Trophoblast cell (in vitro differentiated cells and primary cell): ENCODE results near the gene SHKBP1.
A peak's percentile ranks its signal among the peaks of the same experiment; 100 is the strongest.

Experiments
- DNase-seq, 2 donors: peaks; one replicate each; pipeline ENCODE4 v3.0.0-alpha.2; 2016
- H2AFZ ChIP-seq: 2 replicates; pipeline ENCODE4 v1.6.1; 2013; ENCODE audit warnings: low read length, moderate library complexity, mild to moderate bottlenecking; ENCODE audit not compliant: insufficient read depth, poor library complexity
- H2AK5ac ChIP-seq: 2 replicates; pipeline ENCODE4 v1.6.1; 2013; ENCODE audit warnings: mild to moderate bottlenecking, low read length
- H2BK120ac ChIP-seq: 2 replicates; pipeline ENCODE4 v1.6.1; 2013; ENCODE audit warnings: low read length, mild to moderate bottlenecking, moderate library complexity; ENCODE audit not compliant: insufficient read depth, poor library complexity
- H2BK12ac ChIP-seq: 2 replicates; pipeline ENCODE4 v1.6.1; 2013; ENCODE audit warnings: mild to moderate bottlenecking, low read length, moderate library complexity
- H2BK5ac ChIP-seq: 2 replicates; pipeline ENCODE4 v1.6.1; 2013; ENCODE audit warnings: low read length, low read depth, moderate library complexity, mild to moderate bottlenecking; ENCODE audit not compliant: poor library complexity
- H3K14ac ChIP-seq: 2 replicates; pipeline ENCODE4 v1.6.1; 2013; ENCODE audit warnings: mild to moderate bottlenecking, low read length
- H3K18ac ChIP-seq: 2 replicates; pipeline ENCODE4 v1.6.1; 2013; ENCODE audit warnings: mild to moderate bottlenecking, low read length
- H3K23ac ChIP-seq: 2 replicates; pipeline ENCODE4 v1.6.1; 2013; ENCODE audit warnings: low read length
- H3K27ac ChIP-seq: 2 replicates; pipeline ENCODE4 v1.5.1; 2013; ENCODE audit warnings: low read depth, mild to moderate bottlenecking, inconsistent platforms, low read length, moderate library complexity
- H3K27me3 ChIP-seq: 2 replicates; pipeline ENCODE4 v1.6.1; 2013; ENCODE audit warnings: inconsistent platforms, mild to moderate bottlenecking, low read length, moderate library complexity; ENCODE audit not compliant: insufficient read depth
- H3K36me3 ChIP-seq, 2 experiments: 1 replicate in 1 of 2; 2 replicates in 1 of 2; pipeline ENCODE4 v1.6.1; 2013; ENCODE audit warnings: low read length in 2 of 2, mild to moderate bottlenecking in 2 of 2, moderate library complexity in 1 of 2; ENCODE audit not compliant: insufficient read depth in 2 of 2, control insufficient read depth in 1 of 2
- H3K4ac ChIP-seq: 2 replicates; pipeline ENCODE4 v1.6.1; 2013; ENCODE audit warnings: low read depth, mild to moderate bottlenecking, low read length, moderate library complexity
- H3K4me1 ChIP-seq, 2 experiments: 1 replicate in 1 of 2; 2 replicates in 1 of 2; pipeline ENCODE4 v1.6.1; 2013; ENCODE audit warnings: low read length in 2 of 2, mild to moderate bottlenecking in 2 of 2, moderate library complexity in 1 of 2; ENCODE audit not compliant: insufficient read depth in 2 of 2, control insufficient read depth in 1 of 2
- H3K4me2 ChIP-seq: 2 replicates; pipeline ENCODE4 v1.6.1; 2013; ENCODE audit warnings: inconsistent platforms, mild to moderate bottlenecking, low read length, moderate library complexity
- H3K4me3 ChIP-seq: 2 replicates; pipeline ENCODE4 v1.5.1; 2013; ENCODE audit warnings: mild to moderate bottlenecking, low read depth, low read length, inconsistent platforms
- H3K79me1 ChIP-seq: one replicate; pipeline ENCODE4 v1.6.1; 2013; ENCODE audit warnings: low read length
- H3K79me2 ChIP-seq: 2 replicates; pipeline ENCODE4 v1.6.1; 2013; ENCODE audit warnings: low read length, mild to moderate bottlenecking; ENCODE audit not compliant: control insufficient read depth, insufficient read depth, poor library complexity
- H3K9ac ChIP-seq: 2 replicates; pipeline ENCODE4 v1.6.1; 2013; ENCODE audit warnings: mild to moderate bottlenecking, low read length
- H3K9me3 ChIP-seq: 2 replicates; pipeline ENCODE4 v1.6.1; 2013; ENCODE audit warnings: low read depth, mild to moderate bottlenecking, control low read depth, inconsistent platforms, low read length; ENCODE audit not compliant: insufficient read depth
- H4K12ac ChIP-seq: 2 replicates; pipeline ENCODE4 v1.6.1; 2013; ENCODE audit warnings: low read depth, mild to moderate bottlenecking, low read length, moderate library complexity
- H4K8ac ChIP-seq: 2 replicates; pipeline ENCODE4 v1.6.1; 2013; ENCODE audit warnings: low read depth, mild to moderate bottlenecking, low read length, moderate library complexity
- H4K91ac ChIP-seq: one replicate; pipeline ENCODE4 v1.6.1; 2013; ENCODE audit warnings: low read depth, mild to moderate bottlenecking, low read length, moderate library complexity
- WGBS: extraction: QIAGEN DNeasy Blood & Tissue Kit; methylation state at CpG from one replicate; pipeline ENCODE4 v1.1.7; 2013; ENCODE audit warnings: missing lambda C conversion rate; ENCODE audit not compliant: insufficient read length, insufficient coverage; ENCODE audit errors: extremely low coverage; 5-methylcytosine and 5-hydroxymethylcytosine counted together

SHKBP1 gene

GRCh38 chr19:40600570-40601133, 24.0 kb downstream of the SHKBP1 start:
- Histone ChIP-seq H2BK5ac (no peak overlapping the region), H4K91ac (no peak overlapping the region), H2BK12ac (no peak overlapping the region), H3K36me3 (no peaks in the 10 kb centered on the region), H3K27ac (no peak overlapping the region), H4K8ac (no peak overlapping the region), H3K18ac (no peak overlapping the region), H4K12ac (no peak overlapping the region), H2AFZ (no peak overlapping the region), H3K23ac (no peak overlapping the region), H2AK5ac (no peak overlapping the region), H3K79me1 (peaks cover 22% of the 10 kb centered on the region), H3K14ac (no peak overlapping the region), H3K4me3 (no peak overlapping the region), H3K27me3 (peaks cover 42% of the 10 kb centered on the region), H3K9ac (peak overlapping the region; percentile 22), H3K4me1 (peaks cover 30 to 32% of the 10 kb centered on the region in 2 experiments), H2BK120ac (no peak overlapping the region), H3K4me2 (no peak overlapping the region), H3K79me2 (no peaks in the 10 kb centered on the region), H3K4ac (no peak overlapping the region), H3K9me3 (peaks cover 6% of the 10 kb centered on the region)
- no peak for DNase-seq
- WGBS = no CpG with 5 or more reads among the region's 13 CpGs

- no peak within 1 kb of the TSS for H2BK120ac ChIP-seq
- no peak within 1 kb of the TSS for H2BK5ac ChIP-seq
- peaks cover 24% of the 10 kb centered on the region for H3K79me1 ChIP-seq
- H3K4me3 ChIP-seq = peak within 1 kb of the TSS; percentile 66
- H3K4ac ChIP-seq = no peak within 1 kb of the TSS
- no CpG with 5 or more reads among the region's 82 CpGs for WGBS
- H4K8ac ChIP-seq = no peak within 1 kb of the TSS
- H4K91ac ChIP-seq = no peak within 1 kb of the TSS
- no peak within 1 kb of the TSS for H3K23ac ChIP-seq
- peaks cover 33 to 36% of the 10 kb centered on the region in 2 experiments for H3K4me1 ChIP-seq
- H3K9ac ChIP-seq = peak within 1 kb of the TSS; percentile 22
- no peaks in the 10 kb centered on the region for H3K36me3 ChIP-seq
- no peak within 1 kb of the TSS for H2BK12ac ChIP-seq
- no peak within 1 kb of the TSS for H3K27ac ChIP-seq
- H3K4me2 ChIP-seq = peak within 1 kb of the TSS; percentile 64
- no peak within 1 kb of the TSS for H2AK5ac ChIP-seq
- peak in 1 of 2 donors; percentile 50 for DNase-seq
- H2AFZ ChIP-seq = no peak within 1 kb of the TSS
- H3K27me3 ChIP-seq = peaks cover 40% of the 10 kb centered on the region
- H3K79me2 ChIP-seq = no peaks in the 10 kb centered on the region
- no peak within 1 kb of the TSS for H4K12ac ChIP-seq
- H3K9me3 ChIP-seq = peaks cover 6% of the 10 kb centered on the region
- H3K14ac ChIP-seq = no peak within 1 kb of the TSS
- no peak within 1 kb of the TSS for H3K18ac ChIP-seq
Observed at GRCh38 chr19:40601134-40601974, 24.7 kb downstream of the SHKBP1 start, which contains the start of gene LTBP4. LTBP4 (plus strand) TSS chr19:40601369; CDS start chr19:40601388, 19 bp downstream.

GRCh38 chr19:40603071-40603388, 26.4 kb downstream of the SHKBP1 start:
- no peak overlapping the region for H2AFZ ChIP-seq
- H3K18ac ChIP-seq = no peak overlapping the region
- no peak overlapping the region for H2AK5ac ChIP-seq
- no CpG with 5 or more reads among the region's 2 CpGs for WGBS
- no peaks in the 10 kb centered on the region for H3K79me2 ChIP-seq
- peak overlapping the region; percentile 32 for H4K91ac ChIP-seq
- peak overlapping the region; percentile 27 for H3K14ac ChIP-seq
- H3K9me3 ChIP-seq = peaks cover 6% of the 10 kb centered on the region
- no peak overlapping the region for H4K8ac ChIP-seq
- H3K79me1 ChIP-seq = peaks cover 24% of the 10 kb centered on the region
- no peak overlapping the region for H3K4me3 ChIP-seq
- no peak overlapping the region for H3K23ac ChIP-seq
- H3K4me1 ChIP-seq = peaks cover 25 to 38% of the 10 kb centered on the region in 2 experiments
- H4K12ac ChIP-seq = no peak overlapping the region
- H3K9ac ChIP-seq = no peak overlapping the region
- H2BK120ac ChIP-seq = no peak overlapping the region
- peaks cover 27% of the 10 kb centered on the region for H3K27me3 ChIP-seq
- peak overlapping the region; percentile 70 for H3K27ac ChIP-seq
- DNase-seq = no peak
- H2BK12ac ChIP-seq = peak overlapping the region; percentile 42
- H3K4me2 ChIP-seq = peak overlapping the region; percentile 74
- H3K36me3 ChIP-seq = no peaks in the 10 kb centered on the region
- H3K4ac ChIP-seq = no peak overlapping the region
- peak overlapping the region; percentile 14 for H2BK5ac ChIP-seq

DNA sequence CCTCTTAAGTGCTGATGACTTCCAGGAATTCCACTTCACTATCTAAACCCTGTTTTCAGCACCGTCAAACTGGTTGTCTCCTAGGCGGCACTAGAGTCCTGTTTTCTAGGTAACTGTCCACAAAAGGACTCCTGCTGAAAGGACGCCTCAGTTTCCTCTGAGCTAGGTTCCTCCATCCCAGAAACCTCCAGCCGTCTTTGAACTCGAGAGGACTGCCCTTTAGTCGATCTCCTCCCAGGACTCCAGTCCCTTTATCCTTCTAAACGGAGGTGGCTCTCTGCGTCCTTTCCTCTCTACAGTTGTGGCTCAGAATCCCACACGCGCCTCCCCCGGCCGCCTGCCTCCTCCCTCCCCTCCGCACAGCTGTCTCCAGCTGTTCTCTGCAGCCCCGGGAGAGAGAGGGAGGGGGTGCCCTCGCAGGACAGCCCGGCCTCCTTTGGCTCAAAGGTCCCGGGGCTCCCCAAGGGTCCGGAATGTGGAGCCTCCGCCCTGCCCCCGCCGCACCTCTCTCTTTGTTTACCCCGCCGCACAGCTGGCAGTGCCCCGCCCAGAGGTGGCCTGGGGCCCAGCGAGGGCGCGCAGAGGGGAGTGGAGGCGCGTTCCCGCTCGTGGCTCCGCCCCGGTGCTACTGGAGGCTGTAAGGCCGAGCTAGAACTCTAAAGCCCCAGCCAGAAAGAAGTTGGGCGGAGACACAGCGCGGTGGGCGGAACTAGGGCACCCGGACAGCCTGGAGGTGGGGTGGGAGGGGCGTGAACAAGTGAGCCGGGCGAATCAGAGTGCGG, 26.9 kb downstream of the SHKBP1 start:
- H4K12ac ChIP-seq = peak overlapping the region; percentile 46
- H2BK5ac ChIP-seq = no peak overlapping the region
- peak overlapping the region; percentile 21 for H3K4ac ChIP-seq
- H3K4me3 ChIP-seq = peak overlapping the region; percentile 64
- no peaks in the 10 kb centered on the region for H3K79me2 ChIP-seq
- peak overlapping the region; percentile 74 for H3K4me2 ChIP-seq
- H3K18ac ChIP-seq = peak overlapping the region; percentile 38
- H2AK5ac ChIP-seq = no peak overlapping the region
- H3K23ac ChIP-seq = no peak overlapping the region
- peaks cover 27% of the 10 kb centered on the region for H3K27me3 ChIP-seq
- peak; percentile 99 for DNase-seq
- no peak overlapping the region for H2BK120ac ChIP-seq
- H3K14ac ChIP-seq = peak overlapping the region; percentile 64
- peak overlapping the region; percentile 62 for H4K8ac ChIP-seq
- no CpG with 5 or more reads among the region's 43 CpGs for WGBS
- peak overlapping the region; percentile 70 for H3K27ac ChIP-seq
- H4K91ac ChIP-seq = peak overlapping the region; percentile 82
- H3K36me3 ChIP-seq = no peaks in the 10 kb centered on the region
- H2BK12ac ChIP-seq = peak overlapping the region; percentile 42
- H2AFZ ChIP-seq = peak overlapping the region; percentile 69
- peaks cover 21% of the 10 kb centered on the region for H3K79me1 ChIP-seq
- peaks cover 6% of the 10 kb centered on the region for H3K9me3 ChIP-seq
- no peak overlapping the region for H3K9ac ChIP-seq
- peaks cover 23 to 38% of the 10 kb centered on the region in 2 experiments for H3K4me1 ChIP-seq
